Kidney (tissue), 14 donors: ENCODE measurements around the gene ADCY2. TPM values are rescaled to one million over a fixed set of nuclear protein-coding genes. Genes with fewer than 3 reads are reported as not detected.

Experiments
- DNase-seq, 5 donors: peaks; one replicate each; pipeline ENCODE4 v3.0.0-alpha.2; 2013 to 2020
- FAIRE-seq: peaks from 2 replicates; lab custom pipeline; 2012; peaks lifted over from hg19 to GRCh38; lab: Jason Lieb, UNC
- H3K27ac ChIP-seq, 2 donors: one replicate each; pipeline ENCODE4 v1.7.0; 2013; ENCODE audit warnings: low read depth in 2 of 2, low read length in 2 of 2, inconsistent platforms in 1 of 2
- H3K27me3 ChIP-seq: one replicate; pipeline ENCODE4 v1.7.1; 2013; ENCODE audit warnings: low read length, inconsistent platforms; ENCODE audit not compliant: control insufficient read depth, insufficient read depth
- H3K36me3 ChIP-seq, 3 donors: one replicate each; pipeline versions ENCODE4 v1.7.0 to v1.7.1; 2013; ENCODE audit warnings: low read length in 3 of 3, control low read depth in 1 of 3, inconsistent platforms in 1 of 3; ENCODE audit not compliant: insufficient read depth in 3 of 3, control insufficient read depth in 2 of 3
- H3K4me1 ChIP-seq, 3 donors: one replicate each; pipeline versions ENCODE4 v1.7.0 to v1.7.1; 2013; ENCODE audit warnings: low read length in 3 of 3, inconsistent platforms in 1 of 3, low read depth in 1 of 3; ENCODE audit not compliant: control insufficient read depth in 2 of 3, insufficient read depth in 2 of 3
- H3K4me3 ChIP-seq, 3 donors: one replicate each; pipeline versions ENCODE4 v1.7.0 to v1.8.1; 2013; ENCODE audit warnings: low read length in 3 of 3, control low read depth in 1 of 3, inconsistent platforms in 1 of 3
- H3K9ac ChIP-seq, 3 donors: one replicate each; pipeline versions ENCODE4 v1.7.0 to v1.7.1; 2013; ENCODE audit warnings: low read length in 3 of 3, control low read depth in 1 of 3, inconsistent platforms in 1 of 3
- H3K9me3 ChIP-seq, 3 donors: one replicate each; pipeline versions ENCODE4 v1.7.0 to v1.7.1; 2013; ENCODE audit warnings: low read length in 3 of 3, control low read depth in 1 of 3, inconsistent platforms in 1 of 3; ENCODE audit not compliant: control insufficient read depth in 2 of 3, insufficient read depth in 1 of 3
- CTCF ChIP-seq: IDR thresholded peaks from 3 replicates; pipeline ENCODE4 v1.5.1; 2012; ENCODE audit warnings: mild to moderate bottlenecking, moderate library complexity, borderline replicate concordance; ENCODE audit not compliant: insufficient read depth; ENCODE audit errors: extremely low read depth
- intact Hi-C: fragments of 100-400 bp; cut with DNase I; formaldehyde crosslinking; loops from one replicate; pipeline ENCODE4 v1.11.1; 2022
- polyA plus RNA-seq: library from polyadenylated mRNA; stranded (reverse); fragments of 350-450 nt; fragmentation: Illumina TruSeq; extraction: RNeasy Lipid Tissue Mini Kit (QIAGEN cat#74804); gene quantifications from one replicate; pipeline ENCODE4 v1.2.3, GENCODE V29; 2014; ENCODE audit warnings: low read depth, low replicate concordance; ENCODE audit not compliant: insufficient read depth
- total RNA-seq: library from RNA; stranded (reverse); fragmentation: NEBNext Ultra II Directional; extraction: Animal tissue kit (Norgen Biotek cat#: 25700); gene quantifications from one replicate; pipeline ENCODE4 v1.2.1, GENCODE V29; 2021
- donor health status: control.
- donor health status: control.
- donor health status: control.
- donor health status: control.
- donor health status: control.
- donor health status: DM: yes; HTN: yes; CAD: no.
- donor health status: Normal renal cell carcinoma (clear cell type).

ADCY2 gene
- total and polyA plus RNA-seq, 2 donors from 2014 or later: 0.17 to 2.2 TPM

GRCh38 chr5:7802855-7803254 is 406.9 kb downstream of the ADCY2 start:
- no peak for FAIRE-seq
- TF ChIP-seq CTCF: no peak
- H3K27me3 ChIP-seq: no peaks in the 10 kb centered on the region
- intact Hi-C loops: no loop called here
- H3K4me3 ChIP-seq: no peak overlapping the region
- H3K9me3 ChIP-seq: no peaks in the 10 kb centered on the region
- no peaks in the 10 kb centered on the region for H3K4me1 ChIP-seq
- H3K27ac ChIP-seq: no peak overlapping the region
- H3K9ac ChIP-seq: no peak overlapping the region
- DNase-seq: no peak
- no peaks in the 10 kb centered on the region for H3K36me3 ChIP-seq

GRCh38 chr5:7803937-7804336 is 408.0 kb downstream of the ADCY2 start:
- intact Hi-C loops: no loop called here
- no peak for TF ChIP-seq CTCF
- H3K27me3 ChIP-seq: no peaks in the 10 kb centered on the region
- H3K9ac ChIP-seq: no peak overlapping the region
- no peak overlapping the region for H3K27ac ChIP-seq
- no peaks in the 10 kb centered on the region for H3K36me3 ChIP-seq
- H3K9me3 ChIP-seq: no peaks in the 10 kb centered on the region
- FAIRE-seq (no peak), DNase-seq (no peak)
- no peak overlapping the region for H3K4me3 ChIP-seq
- no peaks in the 10 kb centered on the region for H3K4me1 ChIP-seq

DNA sequence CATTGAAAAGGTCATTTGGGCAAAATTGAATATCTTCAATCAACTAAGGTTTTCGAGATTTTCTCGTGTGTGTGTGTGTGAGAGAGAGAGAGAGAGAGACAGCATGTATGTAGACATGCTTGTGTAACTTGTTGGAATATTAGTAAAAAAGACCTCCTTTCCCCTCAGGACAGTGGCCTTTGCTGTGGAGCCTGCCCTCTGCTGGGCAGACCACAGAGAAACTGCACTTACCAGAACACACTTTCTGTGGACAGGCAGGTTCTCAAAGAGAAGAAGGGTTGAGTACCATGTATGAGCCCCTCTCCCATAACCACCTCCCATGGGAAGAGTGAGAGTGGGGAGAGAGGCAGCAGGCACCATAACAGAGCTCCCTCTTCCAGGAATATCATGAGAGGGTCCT is 409.4 kb downstream of the ADCY2 start:
- Histone ChIP-seq H3K9me3 (no peaks in the 10 kb centered on the region), H3K27me3 (no peaks in the 10 kb centered on the region), H3K36me3 (no peaks in the 10 kb centered on the region), H3K4me1 (no peaks in the 10 kb centered on the region), H3K4me3 (no peak overlapping the region), H3K27ac (no peak overlapping the region), H3K9ac (no peak overlapping the region)
- intact Hi-C loops: no loop called here
- FAIRE-seq (no peak), DNase-seq (no peak)
- TF ChIP-seq CTCF: peak; percentile 39

- no peak overlapping the region for H3K27ac ChIP-seq
- no peak for TF ChIP-seq CTCF
- no peaks in the 10 kb centered on the region for H3K9me3 ChIP-seq
- H3K9ac ChIP-seq: no peak overlapping the region
- FAIRE-seq (no peak), DNase-seq (no peak)
- H3K4me1 ChIP-seq: no peaks in the 10 kb centered on the region
- H3K4me3 ChIP-seq: no peak overlapping the region
- intact Hi-C loops: no loop called here
- no peaks in the 10 kb centered on the region for H3K27me3 ChIP-seq
- H3K36me3 ChIP-seq: no peaks in the 10 kb centered on the region
Measured at GRCh38 chr5:7808998-7809397, 413.1 kb downstream of the ADCY2 start.
